SKM-1 (cell line): ENCODE measurements around the gene GRHL3.
"Not testable (repeated sequence)": the region's sequence is repeated elsewhere in the genome, so short reads cannot be mapped to it uniquely, and the experiment has no call there.

Experiments
- DNase-seq: peaks from one replicate; lab custom pipeline; 2025; ENCODE audit not compliant: unreplicated experiment; lab: John Stamatoyannopoulos, UW

Gene GRHL3

DNA sequence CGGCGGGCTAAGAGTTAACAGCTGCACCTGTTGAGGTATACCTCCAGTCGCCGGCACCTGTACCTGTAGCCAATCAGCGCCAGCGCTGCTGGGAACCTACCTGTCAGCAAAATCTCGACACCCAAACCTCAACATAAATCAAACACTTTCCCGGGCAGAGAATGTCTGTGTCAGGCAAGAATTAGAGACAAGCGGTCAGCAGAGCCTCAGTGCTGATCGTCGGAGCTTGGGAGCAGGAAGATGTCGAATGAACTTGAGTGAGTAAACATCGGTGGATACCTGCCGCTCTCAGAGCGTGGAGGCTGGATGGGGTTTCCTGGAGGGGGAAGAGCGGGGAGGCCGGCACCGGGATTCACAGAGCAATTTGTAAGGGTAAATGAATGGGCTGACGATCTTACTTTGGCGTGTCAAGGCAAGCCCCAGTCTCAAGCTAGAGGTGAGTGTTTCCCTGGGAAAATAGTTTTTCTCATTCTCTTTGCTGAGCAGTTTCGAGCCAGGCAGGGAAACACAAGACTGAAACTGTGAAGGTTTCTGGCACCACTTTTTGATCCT is at the start of gene GRHL3:
GRHL3 (plus strand) TSS at position 46 of the 552 bp plus-strand sequence; CDS start at position 241, 195 bp downstream.
- no peak for DNase-seq

DNA sequence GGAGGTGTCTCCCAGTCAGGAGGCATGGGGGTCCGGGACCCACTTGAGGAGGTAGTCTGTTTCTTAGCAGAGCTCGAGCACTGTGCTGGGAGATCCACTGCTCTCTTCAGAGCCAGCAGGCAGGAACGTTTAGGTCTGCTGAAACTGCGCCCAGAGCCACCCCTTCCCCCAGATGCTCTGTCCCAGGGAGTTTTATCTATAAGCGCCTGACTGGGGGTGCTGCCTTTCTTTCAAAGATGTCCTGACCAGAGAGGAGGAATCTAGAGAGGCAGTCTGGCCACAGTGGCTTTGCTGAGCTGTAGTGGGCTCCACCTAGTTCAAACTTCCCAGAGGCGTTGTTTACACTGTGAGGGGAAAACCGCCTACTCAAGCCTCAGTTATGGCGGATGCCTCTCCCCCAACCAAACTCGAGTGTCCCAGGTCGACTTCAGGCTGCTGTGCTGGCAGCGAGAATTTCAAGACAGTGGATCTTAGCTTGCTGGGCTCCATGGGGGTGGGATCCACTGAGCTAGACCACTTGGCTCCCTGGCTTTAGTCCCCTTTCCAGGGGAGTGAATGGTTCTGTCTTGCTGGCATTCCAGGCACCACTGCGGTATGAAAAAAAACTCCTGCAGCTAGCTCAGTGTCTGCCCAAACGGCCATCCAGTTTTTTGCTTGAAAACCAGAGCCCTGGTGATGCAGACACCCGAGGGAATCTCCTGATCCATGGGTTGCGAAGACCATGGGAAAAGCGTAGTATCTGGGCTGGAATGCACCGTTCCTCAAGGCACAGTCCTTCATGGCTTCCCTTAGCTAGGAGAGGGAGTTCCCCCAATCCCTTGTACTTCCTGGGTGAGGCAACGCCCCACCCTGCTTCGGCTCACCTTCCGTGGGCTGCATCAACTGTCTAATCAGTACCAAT is 44.7 kb upstream of the GRHL3 start:
- DNase-seq = not testable (repeated sequence)

DNA sequence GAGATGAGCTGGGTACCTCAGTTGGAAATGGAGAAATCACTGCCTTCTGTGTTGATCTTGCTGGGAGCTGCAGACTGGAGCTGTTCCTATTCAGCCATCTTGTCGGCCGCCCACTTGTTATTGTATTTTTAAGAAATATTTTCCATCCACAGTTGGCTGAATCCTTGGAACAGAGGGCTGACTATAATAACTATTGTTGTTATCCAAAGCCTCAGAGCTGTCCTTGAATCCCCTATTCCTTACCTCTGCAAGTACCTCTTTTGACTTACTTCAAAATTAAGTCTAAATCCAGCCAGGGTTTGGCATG is 44.1 kb upstream of the GRHL3 start:
- no peak for DNase-seq

DNA sequence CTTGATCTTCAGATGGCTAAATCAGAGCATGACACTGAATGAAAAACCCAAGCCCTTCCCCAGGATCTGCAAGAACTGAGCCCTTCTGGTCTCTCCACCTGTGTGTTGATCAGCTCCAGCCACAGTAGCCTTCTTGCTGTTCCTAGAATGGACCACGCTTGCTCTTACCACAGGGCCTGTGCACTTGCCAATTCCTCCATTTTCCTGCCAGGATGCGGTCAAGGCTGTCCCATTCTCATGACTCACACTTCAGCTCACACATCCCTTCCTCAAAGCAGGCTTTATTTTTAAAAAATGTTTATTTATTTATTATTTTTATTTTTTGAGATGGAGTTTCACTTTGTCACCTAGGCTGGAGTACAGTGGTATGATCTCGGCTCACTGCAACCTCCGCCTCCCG is 43.6 kb upstream of the GRHL3 start:
- no peak for DNase-seq

DNA sequence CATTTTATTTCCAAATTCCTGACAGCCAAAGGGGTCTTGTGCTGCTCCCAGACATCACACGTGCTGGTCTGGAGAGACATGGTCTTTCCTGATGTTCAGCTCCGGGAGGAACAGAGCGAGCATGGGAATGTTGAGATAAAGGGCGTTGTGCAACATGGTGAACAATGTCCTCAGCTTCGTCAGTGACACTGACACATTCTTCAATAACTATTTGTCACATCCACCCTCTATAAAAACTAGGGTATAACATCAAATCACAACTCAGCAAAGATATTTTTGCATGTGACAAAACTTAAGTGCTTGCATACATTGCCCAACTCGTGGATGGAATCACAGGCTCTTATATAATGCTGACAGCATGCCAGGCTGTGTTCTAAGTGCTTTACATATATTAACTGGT is 42.4 kb upstream of the GRHL3 start:
- no peak for DNase-seq

DNA sequence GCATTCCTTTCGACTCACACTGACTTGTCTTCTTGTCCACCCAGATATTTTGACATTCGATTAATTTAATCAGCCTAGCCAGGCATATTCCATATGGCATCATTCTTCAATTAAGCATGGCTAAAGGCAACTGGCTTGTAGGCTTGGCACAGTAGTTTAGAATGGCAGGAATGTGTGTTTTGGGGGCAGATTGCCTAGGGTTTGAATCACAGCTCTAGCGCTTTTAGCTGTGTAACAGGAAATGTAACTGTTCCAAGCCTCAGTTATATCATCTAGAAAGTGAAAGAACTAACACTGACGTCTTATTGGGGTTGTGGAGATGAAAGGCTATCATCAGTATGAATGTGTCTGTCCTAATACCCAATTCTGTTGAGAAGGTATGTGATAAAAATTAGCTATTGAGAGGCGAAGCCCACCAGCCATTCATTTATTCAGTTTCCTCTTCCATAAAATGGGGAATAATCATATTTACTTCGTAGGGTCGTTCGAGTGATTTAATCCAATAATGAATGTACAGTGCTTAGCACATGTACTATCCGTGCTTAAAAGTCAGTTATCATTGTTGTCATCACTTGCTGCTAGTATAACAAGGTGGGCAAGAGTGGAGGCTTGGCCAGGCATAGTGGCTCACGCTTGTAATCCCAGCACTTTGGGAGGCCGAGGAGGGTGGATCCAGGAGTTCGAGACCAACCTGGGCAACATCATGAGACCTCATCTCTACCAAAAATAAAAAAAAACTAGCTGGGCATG is 41.6 kb upstream of the GRHL3 start:
- DNase-seq = no peak

DNA sequence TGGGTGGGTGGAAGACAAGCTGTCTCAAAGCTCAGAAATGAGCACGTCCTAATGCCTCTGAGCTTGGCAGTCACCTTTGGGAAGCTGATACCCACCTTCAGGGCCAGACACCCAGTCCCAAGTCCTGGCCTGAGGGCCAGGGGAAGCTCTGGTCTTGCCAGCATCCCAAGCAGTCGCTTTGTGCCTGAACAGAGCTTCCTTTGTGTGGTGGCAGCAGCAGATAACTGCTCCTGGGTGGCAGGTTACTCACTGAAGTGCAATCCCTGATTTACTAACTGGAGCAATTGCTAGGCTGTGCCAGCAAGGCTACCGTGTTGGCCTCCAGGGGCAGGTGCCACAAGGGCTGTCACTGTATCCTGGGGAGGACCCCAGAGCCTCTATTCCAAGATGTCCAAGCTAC is 40.4 kb upstream of the GRHL3 start:
- no peak for DNase-seq

DNA sequence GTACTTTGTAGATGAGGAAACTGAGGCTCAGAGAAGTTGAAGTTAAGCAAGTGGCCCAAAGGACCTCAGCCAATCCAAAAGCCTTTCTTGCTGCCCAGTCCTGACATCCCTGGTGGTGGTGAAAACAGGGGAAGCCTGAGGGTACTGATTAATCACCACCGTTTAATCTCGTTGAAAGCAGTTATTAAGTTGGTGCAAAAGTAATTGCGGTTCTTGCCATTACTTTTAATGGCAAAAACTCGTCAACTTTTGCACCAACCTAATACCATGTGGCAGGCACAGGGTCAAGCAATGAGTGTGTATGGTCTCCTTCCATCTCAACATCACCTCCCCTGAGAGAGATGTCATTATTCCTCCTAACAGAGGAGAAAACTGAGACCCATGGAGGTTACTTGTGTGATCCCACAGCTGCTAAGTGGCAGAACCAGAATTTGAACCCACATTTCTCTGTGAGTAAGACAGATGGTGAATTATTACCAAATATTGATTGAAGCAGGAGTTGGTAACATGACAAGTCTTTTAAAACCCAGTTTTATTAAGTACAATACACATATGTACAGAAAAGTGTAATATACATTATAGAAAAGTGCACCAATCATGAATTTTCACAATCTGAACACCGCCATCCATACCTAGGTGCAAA is 39.4 kb upstream of the GRHL3 start:
- no peak for DNase-seq

DNA sequence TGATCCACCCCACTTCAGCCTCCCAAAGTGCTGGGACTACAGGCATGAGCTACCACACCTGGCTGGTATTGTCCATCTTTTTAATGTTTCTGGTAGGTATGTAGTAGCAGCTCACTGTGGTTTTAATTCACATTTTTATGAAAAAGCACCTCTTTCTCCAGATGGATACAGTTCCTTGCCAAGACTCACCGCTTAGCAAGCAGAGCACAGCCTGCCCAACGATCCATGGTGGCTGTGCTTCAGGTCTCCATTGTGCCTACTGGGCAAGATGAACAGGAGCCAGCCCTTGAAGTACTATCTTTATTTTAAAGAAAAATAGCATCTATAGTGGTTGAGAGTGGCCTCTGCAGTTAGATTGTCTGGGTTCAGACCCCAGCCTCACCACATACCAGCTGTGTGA is 37.6 kb upstream of the GRHL3 start:
- no peak for DNase-seq

DNA sequence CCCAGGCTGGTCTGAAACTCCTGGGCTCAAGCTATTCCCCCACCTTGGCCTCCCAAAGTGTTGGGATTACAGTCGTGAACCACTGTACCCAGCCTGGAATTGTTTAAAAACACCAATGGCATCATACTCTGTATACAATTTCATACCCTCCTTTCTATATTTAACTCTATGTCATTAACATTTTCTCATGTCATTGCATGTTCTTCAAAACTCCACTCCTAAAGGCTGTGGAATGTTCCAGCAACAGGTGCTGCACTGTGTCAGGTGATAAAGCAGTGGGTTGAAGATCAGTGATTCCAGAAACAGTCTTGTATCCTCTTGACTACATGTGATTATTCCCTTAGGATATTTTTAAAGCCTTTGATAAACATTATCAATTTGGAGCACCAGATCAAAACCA is 36.7 kb upstream of the GRHL3 start:
- DNase-seq = no peak

DNA sequence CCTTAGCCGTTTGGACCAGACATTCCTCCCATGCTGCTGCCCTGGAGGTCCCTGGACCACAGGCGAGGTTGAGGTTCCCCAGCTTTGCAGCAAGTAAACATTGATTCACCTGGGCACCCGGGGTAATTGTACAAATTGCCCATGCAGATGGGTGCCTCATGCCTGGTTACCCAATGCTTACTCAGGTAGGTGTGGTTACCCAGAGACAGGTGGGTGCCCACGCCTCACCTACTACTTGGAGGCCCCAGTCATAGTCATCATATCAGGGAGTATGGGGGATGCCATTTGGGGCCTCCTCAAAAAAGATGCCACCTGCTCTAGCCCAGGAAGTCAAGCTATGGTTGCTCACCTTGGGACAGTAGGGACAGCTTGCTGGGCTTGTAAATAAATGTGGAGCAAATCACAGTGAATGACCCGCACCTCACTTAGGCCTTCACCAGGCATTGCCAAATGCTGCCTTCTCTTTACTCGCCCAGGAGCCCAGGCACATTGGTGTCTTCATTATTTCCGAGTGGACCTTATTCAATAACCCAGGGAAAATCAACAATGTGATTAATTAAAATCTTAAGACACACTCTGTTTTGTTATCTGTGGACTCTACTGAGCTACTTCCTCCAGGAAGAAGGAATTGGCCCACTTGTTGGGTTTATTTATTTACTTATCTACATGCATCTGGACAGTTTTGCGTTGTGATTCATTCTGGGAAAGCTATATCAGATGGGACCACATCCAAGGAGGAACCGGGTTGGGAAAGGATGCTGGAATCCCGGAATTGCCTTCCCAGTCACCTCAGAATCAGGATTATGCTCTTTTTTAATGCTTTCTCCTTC is 35.6 kb upstream of the GRHL3 start:
- no peak for DNase-seq

DNA sequence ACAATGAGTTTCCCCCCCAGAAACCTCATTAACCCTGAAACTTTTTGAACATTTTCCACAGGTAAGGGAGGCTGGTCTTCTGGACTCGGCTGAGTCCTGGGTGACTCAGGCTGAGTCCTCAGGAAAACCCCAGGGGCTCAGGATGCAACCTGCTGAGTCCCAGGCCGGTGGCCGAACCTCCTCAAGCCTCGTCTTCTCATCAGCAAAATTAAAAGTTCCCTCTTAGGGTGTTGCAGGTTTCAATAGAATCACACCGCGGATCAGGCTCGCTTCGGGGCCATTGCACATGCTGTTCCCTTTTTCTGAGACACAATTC is 35.0 kb upstream of the GRHL3 start:
- DNase-seq = no peak

DNA sequence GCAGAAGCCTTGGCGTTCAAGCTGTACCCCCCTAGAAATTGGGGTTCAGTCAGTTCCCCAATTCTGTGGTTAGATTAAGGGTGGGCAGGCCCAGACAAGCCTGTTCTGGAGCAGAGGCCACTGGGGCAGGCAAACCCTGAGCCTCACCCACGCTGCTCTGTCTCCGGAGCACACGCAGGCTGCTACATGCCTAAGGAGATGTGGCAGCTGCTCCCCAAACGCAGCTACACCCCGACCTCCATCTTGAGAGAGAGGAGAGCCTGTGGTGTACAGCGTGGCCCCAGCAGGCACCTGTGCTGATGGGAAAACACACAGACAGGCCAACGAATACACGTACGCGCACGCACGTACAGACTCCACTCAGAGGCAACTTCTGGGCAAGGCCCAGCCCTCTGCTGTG is 33.9 kb upstream of the GRHL3 start:
- no peak for DNase-seq

DNA sequence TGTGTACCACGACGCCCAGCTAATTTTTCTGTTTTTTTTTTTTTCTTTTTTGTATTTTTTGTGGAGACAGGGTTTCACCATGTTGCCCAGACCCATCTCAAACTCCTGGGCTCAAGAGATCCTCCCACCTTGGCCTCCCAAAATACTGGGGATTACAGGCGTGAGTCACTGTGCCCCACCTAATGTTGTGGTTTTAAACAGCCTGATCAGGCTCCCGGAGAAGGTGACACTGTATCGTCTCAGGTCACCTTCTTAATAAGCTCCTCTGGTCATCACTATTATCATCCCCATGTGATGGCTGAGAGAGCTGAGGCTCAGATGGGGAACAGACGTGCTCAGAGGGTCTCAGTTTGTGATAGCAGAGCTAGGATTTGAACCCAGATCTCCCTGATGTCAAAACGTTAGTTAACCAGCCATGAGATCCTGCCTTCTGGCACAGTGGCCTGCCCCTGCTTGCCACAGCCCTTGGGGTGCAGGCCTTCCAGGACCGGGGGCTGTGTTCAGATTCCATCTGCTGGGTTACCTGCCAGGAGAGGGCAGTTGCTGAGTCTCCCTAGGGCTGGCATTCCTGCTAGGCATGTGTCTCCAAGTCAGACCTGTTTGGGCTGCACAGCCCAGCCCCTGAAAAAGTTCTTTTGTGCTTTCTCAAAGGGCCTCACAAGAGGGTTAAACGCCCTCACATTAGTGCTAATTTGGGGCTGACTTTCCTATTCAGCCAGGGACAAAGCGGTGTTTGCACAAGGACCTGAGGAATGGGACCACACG is 32.7 kb upstream of the GRHL3 start:
- DNase-seq = no peak

DNA sequence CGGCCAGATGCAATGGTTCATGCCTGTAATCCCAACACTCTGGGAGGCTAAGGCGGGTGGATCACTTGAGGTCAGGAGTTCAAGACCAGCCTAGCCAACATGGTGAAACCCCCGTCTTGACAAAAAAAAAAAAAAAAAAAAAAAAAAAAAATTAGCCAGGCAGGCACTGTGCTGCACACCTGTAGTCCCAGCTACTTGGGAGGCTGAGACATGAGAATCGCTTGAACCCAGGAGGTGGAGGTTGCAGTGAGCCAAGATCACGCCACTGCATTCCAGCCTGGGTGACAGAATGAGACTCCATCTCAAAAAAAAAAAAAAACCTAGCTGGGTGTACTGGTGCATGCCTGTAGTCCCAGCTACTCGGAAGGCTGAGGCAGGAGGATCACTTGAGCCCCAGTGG is 31.4 kb upstream of the GRHL3 start:
- DNase-seq = not testable (repeated sequence)

DNA sequence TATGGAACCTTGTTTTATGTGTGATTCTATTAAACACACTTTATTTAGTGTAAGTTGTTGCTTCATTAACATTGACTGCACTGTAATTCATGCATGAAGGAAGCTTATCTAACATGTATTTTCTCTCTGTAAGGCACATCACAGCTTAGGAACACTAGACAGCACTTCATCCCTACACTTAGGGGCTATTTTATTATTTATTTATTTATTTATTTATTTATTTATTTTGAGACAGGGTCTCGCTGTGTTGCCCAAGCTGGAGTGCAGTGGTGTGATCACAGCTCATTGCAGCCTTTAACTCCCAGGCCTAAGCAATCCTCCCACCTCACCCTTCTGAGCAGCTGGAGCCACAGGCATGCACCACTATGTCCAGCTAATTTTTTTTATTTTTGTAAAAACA is 30.7 kb upstream of the GRHL3 start:
- no peak for DNase-seq

DNA sequence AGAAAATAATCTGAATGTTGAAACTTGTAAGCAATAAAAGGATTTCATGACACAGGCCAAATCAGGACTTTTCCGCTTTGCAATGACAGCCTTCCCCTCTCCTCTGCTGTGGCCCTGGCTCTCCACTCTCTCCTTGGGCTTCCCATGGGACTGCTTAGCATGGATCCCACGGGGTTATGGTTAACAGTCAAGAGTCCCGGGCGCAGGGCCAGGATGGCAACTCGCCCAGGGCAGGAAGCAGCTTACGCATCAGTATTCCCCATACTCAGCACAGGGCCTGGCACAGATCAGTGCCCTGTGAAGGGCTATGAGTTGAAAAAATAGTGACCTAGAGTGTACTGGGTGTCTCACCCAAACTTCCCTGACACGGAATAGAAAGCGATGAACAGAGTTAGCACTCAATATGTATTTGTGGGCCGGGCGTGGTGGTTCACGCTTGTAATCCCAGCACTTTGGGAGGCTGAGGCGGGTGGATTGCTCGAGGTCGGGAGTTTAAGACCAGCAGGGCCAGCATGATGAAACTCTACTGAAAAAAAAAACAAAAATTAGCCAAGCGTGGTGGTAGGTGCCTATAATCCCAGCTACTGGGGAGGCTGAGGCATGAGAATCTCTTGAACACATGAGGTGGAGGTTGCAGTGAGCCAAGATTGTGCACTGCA is 29.1 kb upstream of the GRHL3 start:
- no peak for DNase-seq

DNA sequence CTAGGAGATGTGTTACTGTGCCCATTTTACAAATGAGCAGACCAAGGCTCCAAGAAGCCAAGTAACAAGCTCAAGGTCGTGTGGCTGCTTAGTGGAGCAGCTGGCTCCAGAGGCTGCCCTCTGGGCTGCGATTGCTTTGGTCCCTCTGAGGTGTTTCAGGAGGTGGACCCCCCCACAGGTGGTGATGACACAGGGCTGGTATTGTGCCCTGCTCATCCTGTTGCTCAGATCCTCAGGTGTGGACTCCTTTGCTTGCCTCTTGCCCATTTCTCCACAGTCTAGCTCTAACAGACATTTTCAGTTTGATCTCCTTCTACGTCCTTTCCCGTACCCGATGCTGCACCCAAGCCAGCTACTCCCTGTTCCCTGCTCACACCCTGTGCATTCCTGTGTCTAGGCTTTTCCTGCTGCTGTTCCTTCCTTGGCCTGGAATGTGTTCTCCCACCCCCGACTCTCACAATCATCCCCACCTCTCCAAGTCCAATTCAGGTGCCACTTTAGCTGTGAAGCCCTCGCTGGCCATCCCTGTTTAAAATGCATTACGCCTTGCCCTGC is 28.1 kb upstream of the GRHL3 start:
- DNase-seq = no peak

DNA sequence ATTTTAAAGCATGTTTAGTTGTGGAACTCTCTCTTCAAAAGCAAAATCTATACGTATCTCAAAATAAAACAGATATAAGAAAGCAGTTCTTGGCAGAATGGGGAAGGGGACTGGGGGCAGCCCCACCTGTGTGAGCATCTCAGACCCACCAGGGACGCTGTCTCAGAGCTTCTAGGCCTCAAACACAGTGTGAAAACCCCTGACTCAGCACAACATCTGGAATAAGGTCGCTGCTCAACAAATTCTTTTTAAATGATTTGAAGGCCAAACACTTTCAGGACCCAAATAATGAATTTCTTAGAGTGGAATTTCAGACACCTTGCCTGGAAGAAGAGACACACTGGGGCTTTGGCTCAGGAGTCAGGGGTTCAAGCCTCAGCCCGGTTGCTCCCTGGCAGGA is 27.1 kb upstream of the GRHL3 start:
- DNase-seq = no peak
